Activated naive CD4-positive, alpha-beta T cell treated with anti-CD3 and anti-CD28 coated beads for 36 hours (primary cell): ENCODE data around the gene LMNTD2. TPM values are rescaled to one million over a fixed set of nuclear protein-coding genes. Genes with fewer than 3 reads are reported as not detected.

ENCODE experiments used
- CTCF ChIA-PET: fragments of 350-600 bp; sonication (Branson Sonifier 250); formaldehyde crosslinking; loops from one replicate; lab custom pipeline; 2021; ENCODE audit warnings: antibody characterized with exemption; lab: Charles Lee
- DNase-seq: peaks from one replicate; pipeline ENCODE4 v3.0.0-alpha.2; 2020
- H3K27ac Mint-ChIP-seq: one replicate; pipeline ENCODE4 v1.8.0; 2021; ENCODE audit warnings: mild to moderate bottlenecking, mixed read lengths
- H3K27me3 Mint-ChIP-seq: one replicate; pipeline ENCODE4 v1.8.0; 2021; ENCODE audit warnings: low read depth, mixed read lengths
- H3K36me3 Mint-ChIP-seq: one replicate; pipeline ENCODE4 v1.8.0; 2021; ENCODE audit warnings: low read depth, mixed read lengths
- H3K4me1 Mint-ChIP-seq: one replicate; pipeline ENCODE4 v1.8.0; 2021; ENCODE audit warnings: low read depth, mixed read lengths
- H3K4me3 Mint-ChIP-seq: one replicate; pipeline ENCODE4 v1.8.0; 2021; ENCODE audit warnings: mild to moderate bottlenecking, moderate library complexity, mixed read lengths
- H3K9me3 Mint-ChIP-seq: one replicate; pipeline ENCODE4 v1.8.0; 2021; ENCODE audit warnings: mixed read lengths
- intact Hi-C: fragments of 100-400 bp; cut with micrococcal nuclease; formaldehyde crosslinking; loops from one replicate; pipeline ENCODE4 v1.15.1; 2023
- microRNA-seq: library from miRNA; unstranded; fragments of <30 nt; microRNA quantifications from one replicate; pipeline ENCODE4 v1.2.0, GENCODE V29; 2022; ENCODE audit warnings: borderline microRNAs expressed, borderline replicate concordance
- total RNA-seq, 2 experiments: library from RNA; stranded (reverse); gene quantifications; one replicate each; pipeline ENCODE4 v1.2.3, GENCODE V29; 2021

LMNTD2 gene
- total RNA-seq, 2 experiments from 2014 or later = 4.5 to 5.2 TPM

DNA sequence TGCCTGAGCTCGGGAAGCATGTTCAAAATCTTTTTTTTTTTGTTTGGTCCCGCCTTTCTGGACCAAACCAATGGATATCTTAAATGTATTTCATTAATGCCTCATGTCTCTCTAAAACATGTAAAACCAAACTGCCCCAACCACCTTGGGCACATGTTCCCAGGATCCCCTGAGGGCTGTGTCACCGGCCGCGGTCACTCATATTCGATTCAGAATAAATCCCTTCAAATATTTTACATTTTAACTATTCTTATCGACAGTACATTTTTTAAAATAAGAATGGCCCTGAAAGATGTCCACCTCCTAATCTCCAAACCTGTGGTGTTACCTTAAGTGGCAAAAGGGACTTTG is 55.6 kb downstream of the LMNTD2 start:
- CTCF ChIA-PET = interaction anchor here (1.0 to 1.4 kb wide), 3 partner anchors 13 to 57 kb away, joined by 3 read pairs; no protein-coding TSS in a partner anchor
- Mint-ChIP-seq H3K27ac (no peak overlapping the region), H3K9me3 (no peaks in the 10 kb centered on the region), H3K36me3 (peaks cover 23% of the 10 kb centered on the region), H3K4me3 (peak overlapping the region; percentile 92), H3K27me3 (no peaks in the 10 kb centered on the region), H3K4me1 (peaks cover 22% of the 10 kb centered on the region)
- DNase-seq = no peak
- intact Hi-C loops = no loop called here

Small RNA genes within 50 kb of the gene (microRNA-seq; reads per million reads assigned to microRNA genes)
- gene MIR210 = 323 reads per million, percentile 73 among the genes with 10 or more reads in this experiment

Other genes starting within 250 kb of the LMNTD2 start
- 100 to 1,000 TPM; 359 to 378 TPM for gene IFITM1, start 246.7 kb downstream of the LMNTD2 start, total RNA-seq
- gene IFITM3, start 239.9 kb downstream of the LMNTD2 start, total RNA-seq = 10 to 100 TPM; 54.5 to 56.6 TPM
- 1 to 10 TPM; 4.1 to 5.2 TPM for gene B4GALNT4, start 191.2 kb downstream of the LMNTD2 start, total RNA-seq
- not detected for gene PKP3, start 166.5 kb downstream of the LMNTD2 start, total RNA-seq
- 10 to 100 TPM; 38.0 to 38.8 TPM for gene SIGIRR, start 145.7 kb downstream of the LMNTD2 start, total RNA-seq
- gene ANO9, start 118.7 kb downstream of the LMNTD2 start, total RNA-seq = 10 to 100 TPM; 28.9 to 31.0 TPM
- gene PTDSS2, start 110.5 kb downstream of the LMNTD2 start, total RNA-seq = 10 to 100 TPM; 12.1 to 15.0 TPM
- 100 to 1,000 TPM; 101 to 102 TPM for gene RNH1, start 53.5 kb downstream of the LMNTD2 start, total RNA-seq
- gene HRAS, start 25.2 kb downstream of the LMNTD2 start, total RNA-seq = 10 to 100 TPM; 22.0 to 25.8 TPM
- gene LRRC56, start 23.2 kb downstream of the LMNTD2 start, total RNA-seq = 1 to 10 TPM; 1.0 to 1.3 TPM
- gene RASSF7, start 232 bp upstream of the LMNTD2 start, total RNA-seq = 1 to 10 TPM; 8.3 to 9.9 TPM
- gene PHRF1, start 15.7 kb upstream of the LMNTD2 start, total RNA-seq = 10 to 100 TPM; 25.6 to 26.1 TPM
- gene IRF7, start 55.2 kb upstream of the LMNTD2 start, total RNA-seq = 10 to 100 TPM; 83.2 to 92.7 TPM
- not detected for gene CDHR5, start 64.2 kb upstream of the LMNTD2 start, total RNA-seq
- not detected for gene SCT, start 66.4 kb upstream of the LMNTD2 start, total RNA-seq
- gene DRD4, start 76.5 kb upstream of the LMNTD2 start, total RNA-seq = 1 to 10 TPM; 1.0 to 1.2 TPM
- gene DEAF1, start 134.5 kb upstream of the LMNTD2 start, total RNA-seq = 10 to 100 TPM; 57.5 to 67.9 TPM
- gene TMEM80, start 135.1 kb upstream of the LMNTD2 start, total RNA-seq = 1 to 10 TPM; 5.6 to 6.0 TPM
- gene EPS8L2, start 145.5 kb upstream of the LMNTD2 start, total RNA-seq = 1 to 10 TPM; 7.1 to 8.1 TPM
- 100 to 1,000 TPM; 327 to 360 TPM for gene TALDO1, start 186.7 kb upstream of the LMNTD2 start, total RNA-seq
- 10 to 100 TPM; 33.0 to 34.3 TPM for gene GATD1, start 216.7 kb upstream of the LMNTD2 start, total RNA-seq
- gene CEND1, start 229.4 kb upstream of the LMNTD2 start, total RNA-seq = under 1 TPM in 1 of 2 experiments, not detected in 1; 0.17 TPM
- 10 to 100 TPM; 19.1 to 21.8 TPM for gene SLC25A22, start 237.5 kb upstream of the LMNTD2 start, total RNA-seq
- 10 to 100 TPM; 43.2 to 45.2 TPM for gene PIDD1, start 244.5 kb upstream of the LMNTD2 start, total RNA-seq
- gene RPLP2, start 249.2 kb upstream of the LMNTD2 start, total RNA-seq = 1,000 to 10,000 TPM; 3,807 to 3,940 TPM